ENCODE results near the gene LMO4.

LMO4 gene

DNA sequence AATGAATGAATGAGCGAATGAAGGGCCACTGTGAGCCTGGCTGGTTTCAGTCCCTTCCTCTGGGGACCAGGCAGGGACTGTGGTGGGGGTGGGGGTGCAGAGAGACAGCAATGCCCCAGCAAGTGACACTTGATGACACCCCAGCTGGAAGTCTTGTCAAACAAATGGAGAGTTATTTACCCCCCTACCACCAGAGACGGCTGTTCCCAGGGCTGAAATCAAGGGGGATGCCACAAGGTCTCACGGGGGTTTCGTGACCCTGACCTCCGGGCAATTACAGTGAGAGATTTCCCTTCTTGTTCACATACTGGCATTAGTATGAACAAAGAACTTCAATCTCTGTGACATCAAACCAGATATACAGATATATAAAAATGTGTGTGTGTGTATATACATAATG is 34.0 kb upstream of the LMO4 start:
- Histone ChIP-seq H3K79me2 (ENCODE audit: control insufficient read depth, low read length) (no peaks in the 10 kb centered on the region), H3K27me3 (ENCODE audit: control insufficient read depth, low read length) (no peaks in the 10 kb centered on the region; the same call in 1 of the 2 replicates), H4K20me1 (ENCODE audit: control insufficient read depth, insufficient read depth, low read depth, low read length) (no peaks in the 10 kb centered on the region), H3F3A (ENCODE audit: control insufficient read depth, insufficient read depth) (no peaks in the 10 kb centered on the region), H3K4me1 (ENCODE audit: control insufficient read depth, low read length) (no peaks in the 10 kb centered on the region), H3K27ac (ENCODE audit: low read depth, low read length) (no peak overlapping the region), H3K9me2 (replicated peaks; ENCODE audit: control insufficient read depth, low read length) (no peaks in the 10 kb centered on the region), H3K36me3 (ENCODE audit: control insufficient read depth, low read length) (no peaks in the 10 kb centered on the region), H3K9me3 (ENCODE audit: control insufficient read depth, insufficient read depth, low read length) (no peaks in the 10 kb centered on the region), H3K4me3 (ENCODE audit: low read length) (no peak overlapping the region), H3K4me2 (ENCODE audit: low read length) (no peak overlapping the region)
- TF ChIP-seq CTCF (IDR thresholded peaks at IDR 0.05; ENCODE audit: low read depth, low read length, poor library complexity, severe bottlenecking), result no peak
- TF ChIP-seq EZH2phosphoT487 (IDR thresholded peaks at IDR 0.05; ENCODE audit: borderline replicate concordance, low read length), result no peak

- H3K9me3 ChIP-seq (ENCODE audit: control insufficient read depth, insufficient read depth, low read length), result no peaks in the 10 kb centered on the region
- no peak overlapping the region for H3K4me3 ChIP-seq (ENCODE audit: low read length)
- no peaks in the 10 kb centered on the region for H3K79me2 ChIP-seq (ENCODE audit: control insufficient read depth, low read length)
- H3K4me2 ChIP-seq (ENCODE audit: low read length), result no peak overlapping the region
- no peaks in the 10 kb centered on the region for H3K36me3 ChIP-seq (ENCODE audit: control insufficient read depth, low read length)
- TF ChIP-seq CTCF (IDR thresholded peaks at IDR 0.05; ENCODE audit: low read depth, low read length, poor library complexity, severe bottlenecking), result no peak
- TF ChIP-seq EZH2phosphoT487 (IDR thresholded peaks at IDR 0.05; ENCODE audit: borderline replicate concordance, low read length), result no peak
- no peaks in the 10 kb centered on the region for H4K20me1 ChIP-seq (ENCODE audit: control insufficient read depth, insufficient read depth, low read depth, low read length)
- no peaks in the 10 kb centered on the region; the same call in 1 of the 2 replicates for H3K27me3 ChIP-seq (ENCODE audit: control insufficient read depth, low read length)
- H3K4me1 ChIP-seq (ENCODE audit: control insufficient read depth, low read length), result no peaks in the 10 kb centered on the region
- no peak overlapping the region for H3K27ac ChIP-seq (ENCODE audit: low read depth, low read length)
- no peaks in the 10 kb centered on the region for H3F3A ChIP-seq (ENCODE audit: control insufficient read depth, insufficient read depth)
- no peaks in the 10 kb centered on the region for H3K9me2 ChIP-seq (replicated peaks; ENCODE audit: control insufficient read depth, low read length)
Observed at GRCh38 chr1:87295445-87296110, 33.1 kb upstream of the LMO4 start.

DNA sequence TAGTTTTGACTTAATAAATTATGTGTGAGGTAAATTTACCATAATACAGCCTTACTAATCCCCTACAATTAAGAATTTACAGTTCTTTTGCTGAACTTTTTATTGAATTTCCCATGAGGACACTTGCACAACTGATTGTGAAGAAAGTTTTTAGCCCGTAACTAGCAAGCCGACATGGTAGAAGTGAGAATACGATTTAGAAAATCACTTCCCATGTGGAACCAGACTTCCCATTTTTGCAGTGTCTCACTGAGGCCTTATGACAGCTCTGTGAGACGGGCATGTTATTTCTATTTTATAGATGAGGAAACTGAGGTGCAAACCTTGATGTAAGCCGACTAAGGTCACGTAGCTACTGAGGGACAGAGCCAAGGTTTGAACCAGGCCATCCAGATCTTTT is 32.5 kb upstream of the LMO4 start:
- TF ChIP-seq EZH2phosphoT487 (IDR thresholded peaks at IDR 0.05; ENCODE audit: borderline replicate concordance, low read length) (no peak), CTCF (IDR thresholded peaks at IDR 0.05; ENCODE audit: low read depth, low read length, poor library complexity, severe bottlenecking) (no peak)
- H3F3A ChIP-seq (ENCODE audit: control insufficient read depth, insufficient read depth), result no peaks in the 10 kb centered on the region
- H3K4me2 ChIP-seq (ENCODE audit: low read length), result no peak overlapping the region
- H3K79me2 ChIP-seq (ENCODE audit: control insufficient read depth, low read length), result no peaks in the 10 kb centered on the region
- H3K9me3 ChIP-seq (ENCODE audit: control insufficient read depth, insufficient read depth, low read length), result no peaks in the 10 kb centered on the region
- no peaks in the 10 kb centered on the region for H4K20me1 ChIP-seq (ENCODE audit: control insufficient read depth, insufficient read depth, low read depth, low read length)
- no peak overlapping the region for H3K4me3 ChIP-seq (ENCODE audit: low read length)
- no peaks in the 10 kb centered on the region for H3K9me2 ChIP-seq (replicated peaks; ENCODE audit: control insufficient read depth, low read length)
- no peaks in the 10 kb centered on the region for H3K4me1 ChIP-seq (ENCODE audit: control insufficient read depth, low read length)
- H3K36me3 ChIP-seq (ENCODE audit: control insufficient read depth, low read length), result no peaks in the 10 kb centered on the region
- no peak overlapping the region for H3K27ac ChIP-seq (ENCODE audit: low read depth, low read length)
- no peaks in the 10 kb centered on the region; the same call in 1 of the 2 replicates for H3K27me3 ChIP-seq (ENCODE audit: control insufficient read depth, low read length)

Data from DOHH2 (cell line).